ENCODE results near the gene ELOVL1. TPM values are rescaled to one million over a fixed set of nuclear protein-coding genes. Genes with fewer than 3 reads are reported as not detected.

ELOVL1 gene
- total RNA-seq, 1 experiment from 2014 or later = 21.6 TPM

DNA sequence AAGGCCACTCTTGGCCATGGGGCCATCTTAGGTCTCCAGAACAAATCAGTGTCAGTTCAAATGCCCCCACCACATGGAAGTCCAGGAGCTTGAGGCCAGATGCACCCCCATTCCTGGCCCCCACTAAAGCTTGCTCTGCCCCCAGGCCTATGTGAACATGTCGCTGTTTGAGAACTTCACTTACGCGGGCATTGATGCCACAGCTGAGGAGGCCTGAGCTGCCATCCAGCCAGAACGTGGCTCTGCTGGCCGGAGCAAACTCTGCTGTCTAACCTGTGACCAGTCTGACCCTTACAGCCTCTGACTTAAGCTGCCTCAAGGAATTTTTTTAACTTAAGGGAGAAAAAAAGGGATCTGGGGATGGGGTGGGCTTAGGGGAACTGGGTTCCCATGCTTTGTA, 45.3 kb downstream of the ELOVL1 start:
- no peaks in the 10 kb centered on the region for H4K20me1 ChIP-seq (ENCODE audit: control insufficient read depth, insufficient read depth, insufficient read length)
- no peak overlapping the region for H4K91ac ChIP-seq (ENCODE audit: insufficient read length, low read depth, low read length)
- no peak overlapping the region for H3K27ac Mint-ChIP-seq
- H3K79me2 ChIP-seq (ENCODE audit: insufficient read depth, low read length) = no peaks in the 10 kb centered on the region
- H3K36me3 Mint-ChIP-seq (ENCODE audit: insufficient read depth in 1 of 3, low read depth in 3 of 3) = peaks cover 0 to under 1% (median 0%) of the 10 kb centered on the region in 3 experiments; a peak in 3 of 7 replicates
- no peaks in the 10 kb centered on the region for H3K27me3 ChIP-seq (ENCODE audit: insufficient read depth, low read length)
- no peak overlapping the region for H3K4me3 Mint-ChIP-seq
- H4K5ac ChIP-seq (ENCODE audit: insufficient read length, low read depth, low read length) = no peak overlapping the region
- H2BK120ac ChIP-seq (ENCODE audit: low read depth, low read length, poor library complexity, severe bottlenecking) = no peak overlapping the region
- H3K4me1 ChIP-seq (ENCODE audit: insufficient read depth, low read length) = no peaks in the 10 kb centered on the region
- no peak overlapping the region; the same call in 1 of the 2 replicates for H2BK15ac ChIP-seq (ENCODE audit: low read depth, low read length)
- H2AFZ ChIP-seq (ENCODE audit: low read length) = no peak overlapping the region
- TF ChIP-seq, protein P1, sequence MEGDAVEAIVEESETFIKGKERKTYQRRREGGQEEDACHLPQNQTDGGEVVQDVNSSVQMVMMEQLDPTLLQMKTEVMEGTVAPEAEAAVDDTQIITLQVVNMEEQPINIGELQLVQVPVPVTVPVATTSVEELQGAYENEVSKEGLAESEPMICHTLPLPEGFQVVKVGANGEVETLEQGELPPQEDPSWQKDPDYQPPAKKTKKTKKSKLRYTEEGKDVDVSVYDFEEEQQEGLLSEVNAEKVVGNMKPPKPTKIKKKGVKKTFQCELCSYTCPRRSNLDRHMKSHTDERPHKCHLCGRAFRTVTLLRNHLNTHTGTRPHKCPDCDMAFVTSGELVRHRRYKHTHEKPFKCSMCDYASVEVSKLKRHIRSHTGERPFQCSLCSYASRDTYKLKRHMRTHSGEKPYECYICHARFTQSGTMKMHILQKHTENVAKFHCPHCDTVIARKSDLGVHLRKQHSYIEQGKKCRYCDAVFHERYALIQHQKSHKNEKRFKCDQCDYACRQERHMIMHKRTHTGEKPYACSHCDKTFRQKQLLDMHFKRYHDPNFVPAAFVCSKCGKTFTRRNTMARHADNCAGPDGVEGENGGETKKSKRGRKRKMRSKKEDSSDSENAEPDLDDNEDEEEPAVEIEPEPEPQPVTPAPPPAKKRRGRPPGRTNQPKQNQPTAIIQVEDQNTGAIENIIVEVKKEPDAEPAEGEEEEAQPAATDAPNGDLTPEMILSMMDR (conservative IDR thresholded peaks at IDR 0.05) = no peak
- H3K4ac ChIP-seq (ENCODE audit: low read depth, low read length) = no peak overlapping the region
- H2AK5ac ChIP-seq (ENCODE audit: insufficient read length, low read length) = no peak overlapping the region
- H2BK20ac ChIP-seq (ENCODE audit: low read depth, low read length, poor library complexity, severe bottlenecking) = no peak overlapping the region
- no CpG with 5 or more reads among the region's 5 CpGs for WGBS (ENCODE audit: extremely low coverage, insufficient read length, low lambda C conversion rate)
- H3K23ac ChIP-seq (ENCODE audit: insufficient read length, low read depth, low read length) = no peak overlapping the region
- H3K27me3 Mint-ChIP-seq (ENCODE audit: low read depth) = no peaks in the 10 kb centered on the region; the same call in none of the 2 replicates
- peaks cover 16% of the 10 kb centered on the region in 2 experiments for H3K4me1 Mint-ChIP-seq
- H4K8ac ChIP-seq (replicated peaks; ENCODE audit: insufficient read length, low read depth, low read length) = no peak overlapping the region
- H3K9me3 Mint-ChIP-seq = peaks cover 15 to 19% of the 10 kb centered on the region in 2 experiments
- no peak overlapping the region for H2BK5ac ChIP-seq (ENCODE audit: insufficient read length, low read length)
- H3K23me2 ChIP-seq (ENCODE audit: insufficient read length, low read depth, low read length, poor library complexity, severe bottlenecking) = no peaks in the 10 kb centered on the region
- H3K79me1 ChIP-seq (ENCODE audit: insufficient read depth, low read depth, low read length, poor library complexity, severe bottlenecking) = no peaks in the 10 kb centered on the region
- no peak overlapping the region for H3K56ac ChIP-seq (ENCODE audit: insufficient read length, low read depth, low read length)
- no peak overlapping the region for H2BK12ac ChIP-seq (ENCODE audit: insufficient read length, low read depth, low read length)
- H3T11ph ChIP-seq (ENCODE audit: low read length) = no peak overlapping the region
- no peaks in the 10 kb centered on the region for H3K9me3 ChIP-seq (ENCODE audit: control insufficient read depth, low read depth, low read length)
- H3K9ac ChIP-seq (ENCODE audit: extremely low read depth, insufficient read length, low read length) = no peak overlapping the region
- no peak for DNase-seq
- H3K27ac ChIP-seq (ENCODE audit: insufficient read length, low read depth, low read length) = no peak overlapping the region
- H3K4me2 ChIP-seq (ENCODE audit: insufficient read depth, insufficient read length, low read length) = no peak overlapping the region
- no peak overlapping the region for H3K14ac ChIP-seq (ENCODE audit: insufficient read depth, low read length)
- no peak overlapping the region for H3K18ac ChIP-seq (ENCODE audit: insufficient read length, low read depth, low read length)
